Measurements from ENCODE around the gene SH3PXD2B. TPM values are rescaled to one million over a fixed set of nuclear protein-coding genes. Genes with fewer than 3 reads are reported as not detected.

SH3PXD2B gene
- total and polyA plus RNA-seq, 10 of the 15 experiments (the other 5 are each of a cell fraction or from before 2014, with no cell fraction given) = 0.05 to 1.6 (median 0.57) TPM

DNA sequence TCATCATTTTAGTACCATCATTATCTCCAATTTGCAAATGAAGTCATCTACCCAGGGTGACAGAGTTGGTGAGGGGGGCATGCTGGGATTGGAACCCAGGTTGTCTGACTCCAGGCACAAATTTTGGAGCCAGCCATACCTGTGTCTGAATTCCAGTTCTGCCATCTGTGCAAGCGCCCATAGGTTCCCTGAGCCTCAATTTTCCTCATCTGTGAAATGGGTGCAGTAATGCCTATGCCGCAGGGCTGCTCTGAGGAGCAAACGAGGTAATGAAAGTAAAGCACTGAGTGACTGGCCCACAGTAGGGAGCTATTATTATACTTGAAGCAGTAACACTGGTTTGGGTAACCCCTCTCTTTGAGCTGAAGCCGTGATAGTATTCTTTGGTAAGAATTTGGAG, 49.6 kb downstream of the SH3PXD2B start:
- no peaks in the 10 kb centered on the region for H3K36me3 ChIP-seq (ENCODE audit: control insufficient read depth in 2 of 2, insufficient read depth in 2 of 2, low read length in 1 of 2)
- in situ Hi-C loops (cut with MboI) (no loop called here), intact Hi-C loops (cut with micrococcal nuclease; ENCODE audit: unreplicated experiment) (no loop called here)
- H3K9ac ChIP-seq (ENCODE audit: control insufficient read depth, insufficient read depth, low read length) = no peak overlapping the region
- no peaks in the 10 kb centered on the region for H3K79me2 ChIP-seq (ENCODE audit: control insufficient read depth, insufficient read depth, low read length)
- H2AFZ ChIP-seq (ENCODE audit: control insufficient read depth, low read depth, low read length) = no peak overlapping the region
- no peak overlapping the region for H3K27ac ChIP-seq (ENCODE audit: control insufficient read depth, insufficient read depth)
- POLR2A ChIA-PET = no interaction called here
- no peaks in the 10 kb centered on the region; the same call in 1 of the 2 replicates for H3K4me1 ChIP-seq (ENCODE audit: control insufficient read depth, insufficient read depth, low read length)
- SMC1A ChIA-PET (ENCODE audit: uncharacterized antibody, unreplicated experiment) = interaction anchor here (1.6 kb wide), 1 partner anchor 14 kb away, joined by 5 read pairs; no protein-coding TSS in a partner anchor
- BruUV-seq (replicated peaks) = no TSS peak
- H3K4me3 ChIP-seq = no peak overlapping the region
- H3K4me2 ChIP-seq (ENCODE audit: control insufficient read depth, insufficient read depth) = no peak overlapping the region
- H4K20me1 ChIP-seq (ENCODE audit: control insufficient read depth, insufficient read depth) = no peaks in the 10 kb centered on the region
- peaks cover 0 to 5% of the 10 kb centered on the region in 2 experiments; a peak in 3 of 4 replicates for H3K27me3 ChIP-seq (replicated peaks in 1 of 2; ENCODE audit: control insufficient read depth in 2 of 2, insufficient read depth in 2 of 2, low read length in 1 of 2)
- TF ChIP-seq RB1 (IDR thresholded peaks at IDR 0.05; ENCODE audit: borderline replicate concordance) (no peak), ZNF622 (IDR thresholded peaks at IDR 0.05) (no peak), POLR2AphosphoS2 (IDR thresholded peaks at IDR 0.05; ENCODE audit: low read depth, low read length) (no peak), KLF5 (IDR thresholded peaks at IDR 0.05; ENCODE audit: partially characterized antibody) (no peak), SMAD5 (IDR thresholded peaks at IDR 0.05; ENCODE audit: low read depth) (no peak)
- CTCF ChIA-PET = interaction anchor here (1.0 kb wide), 1 partner anchor 8 kb away, joined by 3 read pairs; no protein-coding TSS in a partner anchor
- RAD21 ChIA-PET (ENCODE audit: unreplicated experiment) = interaction anchor here (1.0 kb wide), 1 partner anchor 17 kb away, joined by 3 read pairs; no protein-coding TSS in a partner anchor
- no peaks in the 10 kb centered on the region; the same call in 2 of the 3 replicates for H3K9me3 ChIP-seq (replicated peaks; ENCODE audit: control insufficient read depth, insufficient read depth, low read length)
- FAIRE-seq = no peak
- WGBS (ENCODE audit: insufficient coverage, insufficient replicate concordance, low lambda C conversion rate, missing lambda C conversion rate) = 32% methylated on average over 4 of the region's 4 CpGs
- ATAC-seq = no peak
- no peak for DNase-seq (ENCODE audit: low read depth, low spot score)

DNA sequence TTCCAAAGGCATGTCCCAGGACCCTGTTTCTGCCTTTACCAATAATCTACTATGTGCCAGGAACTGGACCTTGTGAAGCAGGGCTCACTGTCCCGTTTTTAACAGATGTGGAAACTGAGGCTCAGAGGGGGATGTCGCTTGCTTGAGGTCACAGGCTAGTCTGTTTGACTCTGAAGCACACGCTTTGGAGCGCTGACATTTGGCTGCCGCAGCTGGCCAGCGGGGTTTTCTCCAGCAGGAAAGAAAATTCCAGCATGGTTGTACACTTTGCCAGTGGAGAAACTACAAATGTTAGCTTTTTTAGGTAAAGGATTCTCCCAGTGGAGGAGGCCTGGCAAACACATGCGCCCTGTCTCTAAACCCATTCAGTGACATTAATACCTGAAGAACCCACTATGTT, 50.5 kb downstream of the SH3PXD2B start:
- SMC1A ChIA-PET (ENCODE audit: uncharacterized antibody, unreplicated experiment) = no interaction called here
- Histone ChIP-seq H3K79me2 (ENCODE audit: control insufficient read depth, insufficient read depth, low read length) (no peaks in the 10 kb centered on the region), H3K9ac (ENCODE audit: control insufficient read depth, insufficient read depth, low read length) (no peak overlapping the region), H3K4me1 (ENCODE audit: control insufficient read depth, insufficient read depth, low read length) (no peaks in the 10 kb centered on the region), H3K4me2 (ENCODE audit: control insufficient read depth, insufficient read depth) (no peak overlapping the region), H3K27me3 (replicated peaks in 1 of 2; ENCODE audit: control insufficient read depth in 2 of 2, insufficient read depth in 2 of 2, low read length in 1 of 2) (peaks cover 0 to 5% of the 10 kb centered on the region in 2 experiments; a peak in 3 of 4 replicates), H3K4me3 (no peak overlapping the region), H3K9me3 (replicated peaks; ENCODE audit: control insufficient read depth, insufficient read depth, low read length) (no peaks in the 10 kb centered on the region; the same call in 2 of the 3 replicates), H2AFZ (ENCODE audit: control insufficient read depth, low read depth, low read length) (no peak overlapping the region), H3K27ac (ENCODE audit: control insufficient read depth, insufficient read depth) (no peak overlapping the region), H4K20me1 (ENCODE audit: control insufficient read depth, insufficient read depth) (no peaks in the 10 kb centered on the region), H3K36me3 (ENCODE audit: control insufficient read depth in 2 of 2, insufficient read depth in 2 of 2, low read length in 1 of 2) (no peaks in the 10 kb centered on the region)
- ATAC-seq (no peak), FAIRE-seq (no peak), DNase-seq (ENCODE audit: low read depth, low spot score) (no peak)
- 68% methylated on average over 7 of the region's 7 CpGs for WGBS (ENCODE audit: insufficient coverage, insufficient replicate concordance, low lambda C conversion rate, missing lambda C conversion rate)
- POLR2A ChIA-PET = no interaction called here
- BruUV-seq (replicated peaks) = no TSS peak
- CTCF ChIA-PET = no interaction called here
- TF ChIP-seq NFIC (IDR thresholded peaks at IDR 0.05; ENCODE audit: low read depth, low read length) (no peak), CHD1 (IDR thresholded peaks at IDR 0.05; ENCODE audit: low read depth, low read length) (no peak), SMC3 (IDR thresholded peaks at IDR 0.05; ENCODE audit: borderline replicate concordance, low read length) (no peak), MYC (IDR thresholded peaks at IDR 0.05; ENCODE audit: insufficient read depth, insufficient read length, insufficient replicate concordance, low read length, severe bottlenecking) (no peak), CHD2 (IDR thresholded peaks at IDR 0.05; ENCODE audit: borderline replicate concordance, low read depth, low read length) (no peak), CBFB (IDR thresholded peaks at IDR 0.05; ENCODE audit: low read depth) (no peak)
- TF ChIP-seq, protein P1, sequence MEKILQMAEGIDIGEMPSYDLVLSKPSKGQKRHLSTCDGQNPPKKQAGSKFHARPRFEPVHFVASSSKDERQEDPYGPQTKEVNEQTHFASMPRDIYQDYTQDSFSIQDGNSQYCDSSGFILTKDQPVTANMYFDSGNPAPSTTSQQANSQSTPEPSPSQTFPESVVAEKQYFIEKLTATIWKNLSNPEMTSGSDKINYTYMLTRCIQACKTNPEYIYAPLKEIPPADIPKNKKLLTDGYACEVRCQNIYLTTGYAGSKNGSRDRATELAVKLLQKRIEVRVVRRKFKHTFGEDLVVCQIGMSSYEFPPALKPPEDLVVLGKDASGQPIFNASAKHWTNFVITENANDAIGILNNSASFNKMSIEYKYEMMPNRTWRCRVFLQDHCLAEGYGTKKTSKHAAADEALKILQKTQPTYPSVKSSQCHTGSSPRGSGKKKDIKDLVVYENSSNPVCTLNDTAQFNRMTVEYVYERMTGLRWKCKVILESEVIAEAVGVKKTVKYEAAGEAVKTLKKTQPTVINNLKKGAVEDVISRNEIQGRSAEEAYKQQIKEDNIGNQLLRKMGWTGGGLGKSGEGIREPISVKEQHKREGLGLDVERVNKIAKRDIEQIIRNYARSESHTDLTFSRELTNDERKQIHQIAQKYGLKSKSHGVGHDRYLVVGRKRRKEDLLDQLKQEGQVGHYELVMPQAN (conservative IDR thresholded peaks at IDR 0.05) = no peak
- TF ChIP-seq, protein P2, sequence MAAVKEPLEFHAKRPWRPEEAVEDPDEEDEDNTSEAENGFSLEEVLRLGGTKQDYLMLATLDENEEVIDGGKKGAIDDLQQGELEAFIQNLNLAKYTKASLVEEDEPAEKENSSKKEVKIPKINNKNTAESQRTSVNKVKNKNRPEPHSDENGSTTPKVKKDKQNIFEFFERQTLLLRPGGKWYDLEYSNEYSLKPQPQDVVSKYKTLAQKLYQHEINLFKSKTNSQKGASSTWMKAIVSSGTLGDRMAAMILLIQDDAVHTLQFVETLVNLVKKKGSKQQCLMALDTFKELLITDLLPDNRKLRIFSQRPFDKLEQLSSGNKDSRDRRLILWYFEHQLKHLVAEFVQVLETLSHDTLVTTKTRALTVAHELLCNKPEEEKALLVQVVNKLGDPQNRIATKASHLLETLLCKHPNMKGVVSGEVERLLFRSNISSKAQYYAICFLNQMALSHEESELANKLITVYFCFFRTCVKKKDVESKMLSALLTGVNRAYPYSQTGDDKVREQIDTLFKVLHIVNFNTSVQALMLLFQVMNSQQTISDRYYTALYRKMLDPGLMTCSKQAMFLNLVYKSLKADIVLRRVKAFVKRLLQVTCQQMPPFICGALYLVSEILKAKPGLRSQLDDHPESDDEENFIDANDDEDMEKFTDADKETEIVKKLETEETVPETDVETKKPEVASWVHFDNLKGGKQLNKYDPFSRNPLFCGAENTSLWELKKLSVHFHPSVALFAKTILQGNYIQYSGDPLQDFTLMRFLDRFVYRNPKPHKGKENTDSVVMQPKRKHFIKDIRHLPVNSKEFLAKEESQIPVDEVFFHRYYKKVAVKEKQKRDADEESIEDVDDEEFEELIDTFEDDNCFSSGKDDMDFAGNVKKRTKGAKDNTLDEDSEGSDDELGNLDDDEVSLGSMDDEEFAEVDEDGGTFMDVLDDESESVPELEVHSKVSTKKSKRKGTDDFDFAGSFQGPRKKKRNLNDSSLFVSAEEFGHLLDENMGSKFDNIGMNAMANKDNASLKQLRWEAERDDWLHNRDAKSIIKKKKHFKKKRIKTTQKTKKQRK (IDR thresholded peaks at IDR 0.05; ENCODE audit: low read depth, low read length) = no peak
- intact Hi-C loops (cut with micrococcal nuclease; ENCODE audit: unreplicated experiment) = no loop called here
- RAD21 ChIA-PET (ENCODE audit: unreplicated experiment) = no interaction called here
- in situ Hi-C loops (cut with MboI) = no loop called here

Data from GM12878 (cell line).